Duodenal mucosa (tissue), 2 donors: ENCODE measurements around the gene GABRR2.
"Not testable (repeated sequence)": the region's sequence is repeated elsewhere in the genome, so short reads cannot be mapped to it uniquely, and the experiment has no call there.

ENCODE experiments used
- H3K27ac ChIP-seq: one replicate; pipeline ENCODE4 v1.7.0; 2013; ENCODE audit warnings: low read depth, low read length
- H3K27me3 ChIP-seq, 2 donors: one replicate each; pipeline ENCODE4 v1.7.0; 2013; ENCODE audit warnings: low read length in 2 of 2, control low read depth in 1 of 2; ENCODE audit not compliant: insufficient read depth in 2 of 2, control insufficient read depth in 1 of 2
- H3K36me3 ChIP-seq, 2 donors: one replicate each; pipeline ENCODE4 v1.7.0; 2013; ENCODE audit warnings: low read length in 2 of 2, control low read depth in 1 of 2; ENCODE audit not compliant: insufficient read depth in 2 of 2, control insufficient read depth in 1 of 2
- H3K4me1 ChIP-seq, 2 donors: one replicate each; pipeline ENCODE4 v1.7.0; 2013; ENCODE audit warnings: low read length in 2 of 2, control low read depth in 1 of 2; ENCODE audit not compliant: insufficient read depth in 2 of 2, control insufficient read depth in 1 of 2
- H3K4me3 ChIP-seq, 2 donors: one replicate each; pipeline ENCODE4 v1.7.0; 2013; ENCODE audit warnings: low read length in 2 of 2, low read depth in 1 of 2
- H3K9ac ChIP-seq, 2 donors: one replicate each; pipeline ENCODE4 v1.7.0; 2013; ENCODE audit warnings: low read length in 2 of 2, low read depth in 1 of 2
- H3K9me3 ChIP-seq, 2 donors: one replicate each; pipeline ENCODE4 v1.7.0; 2013; ENCODE audit warnings: low read length in 2 of 2, control low read depth in 1 of 2; ENCODE audit not compliant: control insufficient read depth in 1 of 2

Gene GABRR2

DNA sequence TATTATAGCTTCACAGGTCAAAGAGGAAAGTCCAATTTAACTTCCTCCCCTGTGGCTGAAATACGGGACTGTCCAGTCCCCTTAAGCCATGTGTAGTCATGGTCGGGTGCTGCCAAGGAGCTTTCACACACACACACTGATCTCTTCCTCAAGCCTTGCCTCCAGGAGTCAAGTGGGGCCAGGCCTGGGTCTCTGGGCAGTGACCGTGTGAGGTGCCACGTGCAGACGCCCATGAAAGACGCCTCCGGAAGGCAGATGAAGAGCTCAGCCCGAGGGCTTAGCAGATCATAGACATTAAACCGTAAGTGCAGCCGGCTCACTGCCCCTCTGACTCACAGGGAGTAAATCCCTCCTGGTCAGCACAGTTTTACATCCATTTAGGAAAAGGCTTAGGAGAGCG is 4.2 kb downstream of the GABRR2 start:
- no peak overlapping the region for H3K9ac ChIP-seq
- H3K4me1 ChIP-seq, result peaks cover 9 to 22% of the 10 kb centered on the region in 2 donors
- peaks cover 0 to 4% of the 10 kb centered on the region in 2 donors for H3K36me3 ChIP-seq
- H3K4me3 ChIP-seq, result no peak overlapping the region
- H3K9me3 ChIP-seq, result no peaks in the 10 kb centered on the region
- H3K27ac ChIP-seq, result no peak overlapping the region
- no peaks in the 10 kb centered on the region for H3K27me3 ChIP-seq

- Histone ChIP-seq H3K36me3 (no peaks in the 10 kb centered on the region), H3K27ac (no peak overlapping the region), H3K27me3 (no peaks in the 10 kb centered on the region), H3K4me3 (no peak overlapping the region), H3K9me3 (peaks cover 0 to under 1% of the 10 kb centered on the region in 2 donors), H3K9ac (no peak overlapping the region), H3K4me1 (peaks cover 9 to 22% of the 10 kb centered on the region in 2 donors)
Observed at GRCh38 chr6:89308525-89309395, 6.3 kb downstream of the GABRR2 start.

DNA sequence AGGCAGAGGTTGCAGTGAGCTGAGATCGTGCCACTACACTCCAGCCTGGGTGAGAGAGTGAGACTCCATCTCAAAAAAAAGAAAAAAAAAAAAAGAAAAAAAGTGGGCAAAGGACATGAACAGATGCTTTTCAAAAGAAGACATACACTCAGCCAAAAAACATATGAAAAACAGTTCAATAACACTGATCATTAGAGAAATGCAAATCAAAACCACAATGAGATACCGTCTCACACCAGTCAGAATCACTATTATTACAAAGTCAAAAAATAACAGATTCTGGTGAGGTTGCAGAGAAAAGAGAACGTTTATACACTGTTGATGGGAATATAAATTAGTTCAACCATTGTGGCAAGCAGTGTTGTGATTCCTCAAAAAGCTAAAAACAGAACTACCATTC is 10.6 kb downstream of the GABRR2 start:
- H3K9ac ChIP-seq, H3K9me3 ChIP-seq, H3K4me3 ChIP-seq, H3K4me1 ChIP-seq, H3K36me3 ChIP-seq, H3K27me3 ChIP-seq, H3K27ac ChIP-seq: not testable (repeated sequence)

GRCh38 chr6:89302936-89303335 is 12.2 kb downstream of the GABRR2 start:
- Histone ChIP-seq H3K4me1 (peaks cover 10 to 12% of the 10 kb centered on the region in 2 donors), H3K27ac (no peak overlapping the region), H3K4me3 (no peak overlapping the region), H3K9me3 (peaks cover 0 to 3% of the 10 kb centered on the region in 2 donors), H3K36me3 (no peaks in the 10 kb centered on the region), H3K27me3 (no peaks in the 10 kb centered on the region), H3K9ac (no peak overlapping the region)

DNA sequence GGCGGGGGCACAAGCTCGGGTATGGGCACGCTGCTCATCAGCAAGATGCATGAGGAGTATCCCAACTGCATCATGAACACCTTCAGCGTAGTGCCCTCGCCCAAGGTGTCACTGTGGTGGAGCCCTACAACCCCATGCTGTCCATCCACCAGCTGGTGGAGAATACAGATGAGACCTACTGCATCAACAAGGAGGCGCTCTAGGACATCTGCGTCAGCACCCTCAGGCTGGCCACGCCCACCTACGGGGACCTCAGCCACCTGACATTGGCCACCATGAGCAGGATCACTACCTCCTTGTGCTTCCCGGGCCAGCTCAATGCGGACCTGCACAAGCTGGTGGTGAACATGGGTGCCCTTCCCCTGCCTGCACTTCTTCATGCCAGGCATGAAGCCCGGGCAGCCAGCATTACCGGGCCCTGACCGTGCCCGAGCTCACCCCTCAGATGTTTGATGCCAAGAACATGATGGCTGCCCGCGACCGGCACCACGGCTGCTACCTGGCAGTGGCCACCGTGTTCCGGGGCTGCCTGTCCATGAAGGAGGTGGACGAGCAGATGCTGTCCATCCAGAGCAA is 12.8 kb downstream of the GABRR2 start:
- no peak overlapping the region for H3K9ac ChIP-seq
- H3K36me3 ChIP-seq, result no peaks in the 10 kb centered on the region
- peaks cover 15% of the 10 kb centered on the region in 2 donors for H3K4me1 ChIP-seq

GRCh38 chr6:89301586-89302194 is 13.4 kb downstream of the GABRR2 start:
- Histone ChIP-seq H3K27me3 (no peaks in the 10 kb centered on the region), H3K4me3 (no peak overlapping the region), H3K9ac (no peak overlapping the region), H3K4me1 (peaks cover 15% of the 10 kb centered on the region in 2 donors), H3K27ac (no peak overlapping the region), H3K9me3 (peaks cover 0 to 3% of the 10 kb centered on the region in 2 donors), H3K36me3 (no peaks in the 10 kb centered on the region)

More for the DNA sequence above, 12.8 kb downstream of the GABRR2 start:
- no peak overlapping the region for H3K4me3 ChIP-seq
- no peak overlapping the region for H3K27ac ChIP-seq
- no peaks in the 10 kb centered on the region for H3K27me3 ChIP-seq
- peaks cover 0 to 3% of the 10 kb centered on the region in 2 donors for H3K9me3 ChIP-seq

DNA sequence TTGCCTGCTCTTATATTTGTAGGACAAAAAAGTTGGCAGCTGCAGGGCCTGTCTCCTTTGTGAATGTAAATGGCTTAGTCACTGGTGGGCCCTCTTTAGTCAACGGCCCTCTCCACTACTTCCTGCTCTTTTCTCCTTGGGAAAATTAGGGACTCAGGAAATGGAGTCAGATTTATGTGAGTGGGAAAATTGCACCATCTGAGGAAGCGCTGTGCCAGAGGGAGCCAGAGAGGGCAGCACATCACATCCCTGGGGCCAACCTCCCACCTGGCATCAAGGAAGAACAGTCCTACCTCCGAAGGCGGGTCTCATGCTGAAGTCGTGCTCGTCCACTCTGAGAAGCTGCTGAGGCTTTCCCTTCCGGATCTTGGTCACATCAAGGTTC is 15.6 kb downstream of the GABRR2 start:
- Histone ChIP-seq H3K9me3 (peaks cover 0 to 3% of the 10 kb centered on the region in 2 donors), H3K27ac (no peak overlapping the region), H3K27me3 (no peaks in the 10 kb centered on the region), H3K9ac (no peak overlapping the region), H3K4me3 (no peak overlapping the region), H3K4me1 (peaks cover 15% of the 10 kb centered on the region in 2 donors), H3K36me3 (no peaks in the 10 kb centered on the region)

DNA sequence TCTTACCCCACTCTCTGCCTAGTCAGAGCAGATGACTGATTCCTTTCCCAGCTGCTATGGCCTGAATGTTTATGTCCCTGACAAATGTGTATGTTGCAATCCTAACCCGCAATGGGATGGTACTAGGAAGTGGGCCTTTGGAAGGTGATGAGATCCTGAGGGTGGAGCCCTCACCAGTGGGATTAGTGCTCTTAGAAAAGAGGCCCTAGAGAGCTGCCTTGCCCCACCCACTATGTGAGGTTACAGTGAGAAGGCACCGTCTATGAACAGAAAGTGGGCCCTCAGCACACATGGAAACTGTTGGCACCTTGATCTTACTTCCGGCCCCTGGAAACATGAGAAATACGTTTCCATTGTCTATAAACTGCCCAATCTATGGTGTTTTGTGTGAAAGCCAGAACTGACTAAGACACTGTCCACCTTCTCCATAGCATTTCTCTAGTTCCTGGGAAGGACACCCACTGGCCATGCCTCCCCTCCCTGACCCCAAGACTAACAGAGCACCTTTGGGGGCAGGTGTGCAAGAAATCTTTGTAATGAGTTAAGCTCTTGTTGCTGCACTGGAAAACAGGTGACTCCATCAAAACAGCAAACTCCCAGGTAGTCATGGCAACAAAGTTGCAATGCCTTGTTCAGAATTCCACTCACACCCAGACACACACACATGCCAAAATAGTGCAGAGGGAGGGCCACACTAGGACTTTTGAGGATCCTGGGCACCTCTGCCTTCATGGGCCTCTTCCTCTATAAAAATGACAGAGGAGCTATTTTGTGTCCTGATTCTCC is 16.2 kb downstream of the GABRR2 start:
- Histone ChIP-seq H3K9ac (no peak overlapping the region), H3K27me3 (no peaks in the 10 kb centered on the region), H3K36me3 (no peaks in the 10 kb centered on the region), H3K9me3 (peaks cover 0 to 3% of the 10 kb centered on the region in 2 donors), H3K4me1 (peaks cover 15% of the 10 kb centered on the region in 2 donors), H3K4me3 (no peak overlapping the region), H3K27ac (no peak overlapping the region)

- peaks cover 15% of the 10 kb centered on the region in 2 donors for H3K4me1 ChIP-seq
- H3K4me3 ChIP-seq, result no peak overlapping the region
- H3K9ac ChIP-seq, result no peak overlapping the region
- no peaks in the 10 kb centered on the region for H3K36me3 ChIP-seq
- H3K9me3 ChIP-seq, result no peaks in the 10 kb centered on the region
- no peak overlapping the region for H3K27ac ChIP-seq
- no peaks in the 10 kb centered on the region for H3K27me3 ChIP-seq
Observed at GRCh38 chr6:89297695-89298351, 17.3 kb downstream of the GABRR2 start.
